GM18907 (cell line): ENCODE results near the gene S100A12.

Source experiments
- ATAC-seq: cut with Tn5 transposase; IDR thresholded peaks from one replicate; pipeline ENCODE4 v1.9.1; 2021; ENCODE audit warnings: mild to moderate bottlenecking, moderate library complexity; ENCODE audit not compliant: unreplicated experiment

The S100A12 gene

DNA sequence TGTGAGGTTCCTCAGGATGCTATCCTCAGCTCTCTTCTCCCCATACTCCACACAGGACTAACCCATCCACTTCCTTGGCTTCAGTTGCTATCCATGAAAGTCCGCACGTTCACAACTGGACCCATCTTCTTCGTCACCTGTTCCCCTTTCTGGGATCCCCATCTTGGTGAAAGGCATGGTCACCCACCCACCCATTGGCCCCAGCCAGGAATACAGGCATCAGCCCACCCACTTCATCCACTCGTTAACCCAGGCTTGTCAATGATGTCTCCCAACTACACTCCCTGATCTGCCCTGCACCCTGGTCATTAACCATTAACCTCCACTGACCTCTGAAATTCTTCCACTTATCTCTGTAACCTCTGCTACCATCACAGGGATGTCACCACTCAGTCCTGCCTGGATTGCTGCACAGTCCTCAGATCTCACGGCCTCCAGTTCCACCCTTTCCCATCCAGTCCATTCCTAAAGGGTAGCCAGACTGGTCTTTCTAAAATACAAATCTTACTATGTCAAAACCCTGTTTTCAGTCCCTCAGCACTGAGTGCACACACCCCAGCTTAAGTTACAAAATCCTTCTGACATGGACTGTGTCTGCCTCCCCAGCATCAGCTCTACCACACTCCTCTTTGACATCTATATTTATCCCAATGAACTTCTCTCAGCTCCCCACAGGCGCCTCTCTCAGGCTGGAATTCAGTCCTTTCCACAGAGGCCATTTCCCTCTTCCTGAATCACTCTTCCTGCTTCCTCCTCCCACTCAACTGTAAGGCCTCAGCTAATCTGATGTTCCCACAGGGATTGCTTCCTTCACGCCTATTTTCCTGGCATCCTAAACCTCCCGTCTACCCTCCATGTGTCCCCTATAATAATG lies 37.2 kb downstream of the S100A12 start:
- ATAC-seq = no peak

DNA sequence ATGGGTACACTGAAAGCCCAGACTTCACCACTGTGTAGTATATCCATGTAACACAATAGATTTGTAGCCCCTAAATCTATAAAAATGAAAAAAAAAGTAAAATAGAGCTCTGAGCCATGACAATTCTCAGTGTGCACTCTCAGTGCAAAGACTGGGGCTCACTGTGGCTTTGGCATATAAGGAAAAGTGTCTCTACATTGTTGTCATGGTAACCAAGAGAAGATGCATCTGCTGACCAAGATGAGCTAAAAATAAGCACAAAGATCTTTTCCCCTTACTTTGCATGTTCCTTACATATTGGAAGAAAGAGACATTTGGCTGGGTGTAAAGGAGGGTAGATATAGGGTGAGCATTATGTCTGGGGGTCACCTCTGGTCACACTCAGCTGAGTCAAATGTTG lies 38.8 kb downstream of the S100A12 start:
- no peak for ATAC-seq

DNA sequence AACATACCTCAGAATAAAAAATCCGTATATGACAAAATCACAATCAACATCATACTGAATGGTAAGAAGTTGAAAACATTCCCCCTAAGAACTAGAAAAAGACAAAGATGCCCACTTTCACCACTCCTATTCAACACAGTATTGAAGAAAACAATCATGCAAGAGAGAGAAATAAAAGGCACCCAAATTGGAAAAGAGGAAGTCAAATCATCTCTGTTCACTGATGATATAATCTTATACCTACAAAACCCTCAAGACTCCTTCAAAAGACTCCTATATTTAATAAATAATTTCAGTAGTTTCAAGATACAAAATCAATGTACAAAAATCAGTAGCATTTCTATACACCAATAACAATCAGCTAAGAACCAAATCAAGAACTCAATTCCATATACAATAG lies 41.5 kb downstream of the S100A12 start:
- ATAC-seq = no peak

DNA sequence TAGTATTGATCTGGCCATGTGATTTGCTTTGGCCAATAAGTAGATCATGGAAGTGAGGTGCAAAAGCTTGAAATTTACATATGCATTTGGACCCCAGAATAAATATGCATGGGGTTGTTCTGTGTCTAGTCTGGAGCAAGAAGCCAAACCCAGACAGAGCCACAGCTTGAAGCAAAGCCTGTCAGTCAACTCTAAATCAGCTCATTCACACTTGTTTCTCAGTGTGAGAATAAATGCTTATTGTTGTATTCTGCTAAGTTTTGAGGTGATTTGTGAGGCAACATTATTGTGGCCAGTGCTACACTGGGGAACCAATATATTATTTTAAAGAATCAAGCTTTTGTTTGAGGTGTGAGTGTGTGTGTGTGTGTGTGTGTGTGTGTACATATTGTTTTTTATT lies 50.5 kb downstream of the S100A12 start:
- no peak for ATAC-seq
